ENCODE results near the gene DYNC2I2.
"Not testable (repeated sequence)": the region's sequence is repeated elsewhere in the genome, so short reads cannot be mapped to it uniquely, and the experiment has no call there.

The DYNC2I2 gene

DNA sequence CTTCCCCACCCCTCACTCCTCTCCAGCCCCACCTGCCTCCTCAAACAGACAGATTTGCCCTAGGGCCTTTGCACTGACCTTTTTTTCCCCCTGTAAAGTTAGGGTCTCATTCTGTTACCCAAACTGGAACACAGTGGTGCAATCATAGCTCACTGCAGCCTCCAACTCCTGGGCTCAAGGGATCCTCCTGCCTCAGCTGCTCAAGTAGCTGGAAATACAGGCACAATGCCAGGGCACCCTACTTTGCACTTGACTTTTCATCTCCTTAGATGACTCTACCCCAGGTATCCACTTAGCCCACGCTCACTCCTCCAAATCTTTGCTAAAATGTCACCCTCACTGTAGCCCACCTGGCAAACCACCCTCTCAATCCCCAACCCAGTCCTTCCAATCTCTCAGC, 2.2 kb downstream of the DYNC2I2 start:
- Histone ChIP-seq H3K36me3 (ENCODE audit: low read depth) (no peaks in the 10 kb centered on the region), H3K27me3 (ENCODE audit: insufficient read depth, poor library complexity, severe bottlenecking) (no peaks in the 10 kb centered on the region), H3K27ac (ENCODE audit: poor library complexity, severe bottlenecking) (no peak overlapping the region), H3K4me3 (ENCODE audit: severe bottlenecking) (no peak overlapping the region), H3K9me3 (ENCODE audit: severe bottlenecking) (no peaks in the 10 kb centered on the region), H3K4me1 (ENCODE audit: insufficient read depth, poor library complexity, severe bottlenecking) (no peaks in the 10 kb centered on the region)
- ATAC-seq (ENCODE audit: low read depth): no peak
- TF ChIP-seq, protein P1, sequence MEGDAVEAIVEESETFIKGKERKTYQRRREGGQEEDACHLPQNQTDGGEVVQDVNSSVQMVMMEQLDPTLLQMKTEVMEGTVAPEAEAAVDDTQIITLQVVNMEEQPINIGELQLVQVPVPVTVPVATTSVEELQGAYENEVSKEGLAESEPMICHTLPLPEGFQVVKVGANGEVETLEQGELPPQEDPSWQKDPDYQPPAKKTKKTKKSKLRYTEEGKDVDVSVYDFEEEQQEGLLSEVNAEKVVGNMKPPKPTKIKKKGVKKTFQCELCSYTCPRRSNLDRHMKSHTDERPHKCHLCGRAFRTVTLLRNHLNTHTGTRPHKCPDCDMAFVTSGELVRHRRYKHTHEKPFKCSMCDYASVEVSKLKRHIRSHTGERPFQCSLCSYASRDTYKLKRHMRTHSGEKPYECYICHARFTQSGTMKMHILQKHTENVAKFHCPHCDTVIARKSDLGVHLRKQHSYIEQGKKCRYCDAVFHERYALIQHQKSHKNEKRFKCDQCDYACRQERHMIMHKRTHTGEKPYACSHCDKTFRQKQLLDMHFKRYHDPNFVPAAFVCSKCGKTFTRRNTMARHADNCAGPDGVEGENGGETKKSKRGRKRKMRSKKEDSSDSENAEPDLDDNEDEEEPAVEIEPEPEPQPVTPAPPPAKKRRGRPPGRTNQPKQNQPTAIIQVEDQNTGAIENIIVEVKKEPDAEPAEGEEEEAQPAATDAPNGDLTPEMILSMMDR (IDR thresholded peaks at IDR 0.05; ENCODE audit: poor library complexity, severe bottlenecking): no peak
- DNase-seq (ENCODE audit: low spot score): no peak

DNA sequence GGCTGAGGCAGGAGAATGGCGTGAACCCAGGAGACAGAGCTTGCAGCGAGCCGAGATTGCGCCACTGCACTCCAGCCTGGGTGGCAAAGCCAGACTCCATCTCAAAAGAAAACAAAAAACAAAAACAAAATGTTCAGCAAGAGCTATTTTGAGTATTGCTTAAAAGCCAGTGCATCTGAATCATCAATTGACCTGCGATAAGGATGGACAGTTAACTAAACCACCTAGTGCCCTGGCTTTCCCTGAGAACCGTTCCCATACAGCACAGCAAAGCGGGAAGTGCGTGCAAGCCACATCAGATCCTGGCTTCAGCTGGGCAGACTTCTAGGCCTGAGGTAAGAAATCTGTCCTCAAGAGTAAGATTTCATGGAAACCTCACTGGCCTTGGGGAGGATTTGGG, 2.7 kb downstream of the DYNC2I2 start:
- Histone ChIP-seq H3K27me3 (ENCODE audit: insufficient read depth, poor library complexity, severe bottlenecking) (no peaks in the 10 kb centered on the region), H3K4me1 (ENCODE audit: insufficient read depth, poor library complexity, severe bottlenecking) (no peaks in the 10 kb centered on the region), H3K36me3 (ENCODE audit: low read depth) (no peaks in the 10 kb centered on the region), H3K9me3 (ENCODE audit: severe bottlenecking) (no peaks in the 10 kb centered on the region), H3K4me3 (ENCODE audit: severe bottlenecking) (no peak overlapping the region), H3K27ac (ENCODE audit: poor library complexity, severe bottlenecking) (no peak overlapping the region)
- TF ChIP-seq, protein P1 (IDR thresholded peaks at IDR 0.05; ENCODE audit: poor library complexity, severe bottlenecking): no peak
- ATAC-seq (ENCODE audit: low read depth) (no peak), DNase-seq (ENCODE audit: low spot score) (no peak)

DNA sequence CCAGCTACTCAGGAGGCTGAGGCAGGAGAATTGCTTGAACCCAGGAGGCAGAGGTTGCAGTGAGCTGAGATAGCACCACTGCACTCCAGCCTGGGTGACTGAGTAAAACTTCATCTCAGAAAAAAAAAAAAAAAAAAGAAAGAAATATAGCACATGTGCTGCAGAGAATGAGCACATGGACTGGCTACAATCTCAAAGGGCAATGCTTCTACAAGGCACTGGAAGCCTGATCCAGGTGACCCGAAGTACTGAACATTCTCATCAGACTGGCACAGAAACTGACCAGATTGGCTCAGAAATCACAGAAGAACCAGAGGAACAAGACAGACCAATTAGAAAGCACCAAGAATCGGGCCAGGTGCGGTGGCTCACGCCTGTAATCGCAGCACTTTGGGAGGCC, 4.8 kb downstream of the DYNC2I2 start:
- H3K4me3 ChIP-seq (ENCODE audit: severe bottlenecking): no peak overlapping the region
- H3K4me1 ChIP-seq (ENCODE audit: insufficient read depth, poor library complexity, severe bottlenecking): no peaks in the 10 kb centered on the region
- no peaks in the 10 kb centered on the region for H3K9me3 ChIP-seq (ENCODE audit: severe bottlenecking)
- DNase-seq (ENCODE audit: low spot score): no peak
- TF ChIP-seq, protein P1 (IDR thresholded peaks at IDR 0.05; ENCODE audit: poor library complexity, severe bottlenecking): no peak
- ATAC-seq (ENCODE audit: low read depth): no peak
- no peak overlapping the region for H3K27ac ChIP-seq (ENCODE audit: poor library complexity, severe bottlenecking)
- H3K27me3 ChIP-seq (ENCODE audit: insufficient read depth, poor library complexity, severe bottlenecking): no peaks in the 10 kb centered on the region
- H3K36me3 ChIP-seq (ENCODE audit: low read depth): peaks cover 4% of the 10 kb centered on the region

DNA sequence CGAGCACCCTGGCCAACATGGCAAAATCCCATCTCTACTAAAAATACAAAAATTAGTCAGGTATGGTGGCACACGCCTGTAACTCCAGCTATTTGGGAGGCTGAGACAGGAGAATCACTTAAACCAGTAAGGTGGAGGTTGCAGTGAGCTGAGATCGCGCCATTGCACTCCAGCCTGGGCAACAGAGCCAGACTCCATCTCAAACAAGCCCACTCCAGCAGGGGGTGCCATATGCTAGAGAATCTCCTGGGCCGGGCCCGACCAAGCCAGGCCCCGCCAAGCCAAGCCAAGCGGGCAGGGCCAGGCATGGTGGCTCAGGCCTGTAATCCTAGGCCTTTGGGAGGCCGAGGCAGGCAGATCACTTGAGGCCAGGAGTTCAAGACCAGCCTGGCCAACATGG, 8.4 kb downstream of the DYNC2I2 start:
- not testable (repeated sequence) for H3K4me3 ChIP-seq (ENCODE audit: severe bottlenecking); H3K36me3 ChIP-seq (ENCODE audit: low read depth); H3K9me3 ChIP-seq (ENCODE audit: severe bottlenecking); DNase-seq (ENCODE audit: low spot score); H3K27ac ChIP-seq (ENCODE audit: poor library complexity, severe bottlenecking); H3K4me1 ChIP-seq (ENCODE audit: insufficient read depth, poor library complexity, severe bottlenecking); H3K27me3 ChIP-seq (ENCODE audit: insufficient read depth, poor library complexity, severe bottlenecking)
- peak; percentile 48; the same call in 2 of the 3 replicates for ATAC-seq (ENCODE audit: low read depth)

DNA sequence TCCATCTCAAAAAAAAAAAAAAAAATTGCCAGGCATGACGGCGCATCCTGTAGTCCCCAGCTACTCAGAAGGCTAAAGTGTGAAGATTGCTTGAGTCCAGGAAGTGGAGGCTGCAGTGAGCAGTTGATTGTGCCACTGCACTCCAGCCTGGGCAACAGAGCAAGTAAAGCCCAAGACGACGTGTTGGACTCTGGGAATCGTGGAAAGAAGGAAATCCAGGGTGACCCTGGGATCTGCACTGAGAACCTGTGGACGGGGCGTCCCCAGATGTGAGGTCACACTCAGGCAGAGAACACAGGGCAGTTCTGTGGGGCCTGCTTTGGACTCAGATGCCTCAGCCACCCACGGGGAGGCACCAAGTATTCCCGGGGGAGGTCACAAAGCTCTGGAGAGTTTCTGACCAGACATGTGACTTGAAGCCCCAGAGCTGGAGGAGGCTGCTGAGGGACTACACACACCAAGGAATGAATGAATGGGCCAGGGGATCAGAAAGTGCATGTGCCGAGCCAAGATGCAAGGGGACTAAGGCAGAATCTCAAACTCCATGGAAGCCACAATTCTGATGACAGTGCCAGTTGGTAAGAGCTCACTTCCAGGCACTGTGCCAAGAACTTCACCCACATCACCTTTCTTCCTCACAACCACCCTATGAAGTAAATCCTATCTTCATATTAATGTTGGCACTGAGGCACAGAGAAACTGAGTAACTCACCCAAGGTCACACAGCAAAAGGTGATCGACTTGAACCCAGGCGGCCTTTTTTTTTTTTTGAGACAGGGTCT, 12.9 kb downstream of the DYNC2I2 start:
- Histone ChIP-seq H3K36me3 (ENCODE audit: low read depth) (peaks cover 15% of the 10 kb centered on the region), H3K4me3 (ENCODE audit: severe bottlenecking) (no peak overlapping the region), H3K27ac (ENCODE audit: poor library complexity, severe bottlenecking) (no peak overlapping the region), H3K9me3 (ENCODE audit: severe bottlenecking) (no peaks in the 10 kb centered on the region), H3K27me3 (ENCODE audit: insufficient read depth, poor library complexity, severe bottlenecking) (no peaks in the 10 kb centered on the region), H3K4me1 (ENCODE audit: insufficient read depth, poor library complexity, severe bottlenecking) (no peaks in the 10 kb centered on the region)
- DNase-seq (ENCODE audit: low spot score): no peak
- TF ChIP-seq, protein P1 (IDR thresholded peaks at IDR 0.05; ENCODE audit: poor library complexity, severe bottlenecking): no peak
- no peak for ATAC-seq (ENCODE audit: low read depth)
